C4-2B (cell line): Measurements from ENCODE around the gene GRHL3.

Experiments
- CTCF ChIP-seq: fragments of 450-650 bp; conservative IDR thresholded peaks from 2 replicates; pipeline ENCODE4 v1.5.1; 2017; ENCODE audit warnings: mild to moderate bottlenecking
- ZFX ChIP-seq: fragments of 450-650 bp; IDR thresholded peaks from 2 replicates; pipeline ENCODE4 v1.6.1; 2017

- TF ChIP-seq CTCF (no peak), ZFX (no peak)
Measured at GRCh38 chr1:24338447-24338846, 19.3 kb downstream of the GRHL3 start.
